Bronchial epithelial cell (primary cell): ENCODE measurements around the gene UBE2F. TPM values are rescaled to one million over a fixed set of nuclear protein-coding genes. Genes with fewer than 3 reads are reported as not detected.

Experiments used
- DNase-seq: peaks from one replicate; pipeline ENCODE4 v3.0.0-alpha.2; 2010; ENCODE audit warnings: low read depth
- FAIRE-seq: peaks from 2 replicates; lab custom pipeline; 2011; peaks lifted over from hg19 to GRCh38; lab: Jason Lieb, UNC
- H3K27me3 ChIP-seq: 2 replicates; pipeline ENCODE4 v1.5.1; 2011; ENCODE audit warnings: low read length; ENCODE audit not compliant: control insufficient read depth, insufficient read depth
- H3K36me3 ChIP-seq: 2 replicates; pipeline ENCODE4 v1.5.1; 2011; ENCODE audit warnings: low read length; ENCODE audit not compliant: control insufficient read depth, insufficient read depth
- H3K4me3 ChIP-seq: 2 replicates; pipeline ENCODE4 v1.5.1; 2011; ENCODE audit warnings: mild to moderate bottlenecking, low read depth, low read length, control low read depth
- CTCF ChIP-seq: IDR thresholded peaks from 2 replicates; pipeline ENCODE4 v1.5.1; 2011; ENCODE audit warnings: mild to moderate bottlenecking, moderate library complexity, low read length, control low read depth, inconsistent platforms; ENCODE audit not compliant: insufficient read depth, severe bottlenecking
- total RNA-seq: library from RNA; depleted of rRNA; stranded (reverse); fragments of >200 nt; gene quantifications from 2 replicates; pipeline ENCODE4 v1.2.1, GENCODE V29; 2014

UBE2F gene
- total RNA-seq, 1 donor from 2014 or later = 64.0 TPM

- TF ChIP-seq CTCF = no peak
- FAIRE-seq (no peak), DNase-seq (no peak)
Measured at GRCh38 chr2:238090887-238091286, 124.1 kb downstream of the UBE2F start.

DNA sequence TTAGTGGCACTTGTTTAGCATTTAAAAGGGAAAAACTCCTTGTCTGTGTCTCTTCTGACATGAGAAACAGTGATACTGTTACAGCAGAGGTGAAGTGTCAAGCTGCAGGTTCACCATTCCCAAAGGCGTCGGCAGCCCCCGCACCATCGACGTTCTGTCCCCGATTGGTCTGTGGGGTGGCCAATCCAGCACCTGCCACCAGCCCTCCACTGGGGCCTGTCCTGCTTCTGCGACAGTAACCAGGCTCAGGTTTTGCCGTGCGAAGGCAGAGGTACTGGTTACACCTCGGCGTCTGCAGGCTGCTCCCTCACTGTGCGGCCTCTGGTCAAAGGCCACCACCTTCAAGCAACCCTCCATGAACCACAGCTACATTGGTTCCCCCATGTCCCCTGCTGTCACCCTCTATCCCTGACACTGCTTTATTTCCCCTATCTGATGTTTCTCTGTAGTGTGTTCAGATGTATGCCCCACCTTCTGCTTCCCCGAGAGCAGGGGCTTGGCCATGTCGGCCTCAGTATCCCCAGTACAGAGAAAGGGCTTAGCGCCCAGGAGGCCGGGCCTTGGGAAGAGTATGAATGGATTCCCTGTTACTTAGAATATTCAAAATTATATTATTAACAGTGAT is 124.7 kb downstream of the UBE2F start:
- no peaks in the 10 kb centered on the region for H3K36me3 ChIP-seq
- no peaks in the 10 kb centered on the region for H3K27me3 ChIP-seq
- no peak for DNase-seq
- TF ChIP-seq CTCF = no peak
- H3K4me3 ChIP-seq = no peak overlapping the region
- FAIRE-seq = peak; percentile 58

More at GRCh38 chr2:238090887-238091286, 124.1 kb downstream of the UBE2F start:
- Histone ChIP-seq H3K27me3 (no peaks in the 10 kb centered on the region), H3K36me3 (no peaks in the 10 kb centered on the region), H3K4me3 (no peak overlapping the region)

Other genes starting within 250 kb of the UBE2F start
- 0.26 TPM in 2 replicates for gene RBM44, start 168.2 kb upstream of the UBE2F start, total RNA-seq
- 2.1 and 2.3 TPM in 2 replicates for gene RAMP1, start 107.4 kb upstream of the UBE2F start, total RNA-seq
- gene SCLY, start 94.0 kb downstream of the UBE2F start, total RNA-seq = 9.1 and 12.6 TPM in 2 replicates
- gene ESPNL, start 133.3 kb downstream of the UBE2F start, total RNA-seq = under 0.01 TPM in 1 of 2 replicates, not detected in the other
- gene KLHL30, start 171.7 kb downstream of the UBE2F start, total RNA-seq = 0.26 and 0.38 TPM in 2 replicates
- 4.2 and 5.8 TPM in 2 replicates for gene ERFE, start 192.0 kb downstream of the UBE2F start, total RNA-seq
- gene ILKAP, start 236.7 kb downstream of the UBE2F start, total RNA-seq = 25.0 and 31.4 TPM in 2 replicates